Muscle layer of duodenum (tissue), 2 donors: ENCODE results near the gene CA5A.
"Not testable (repeated sequence)": the region's sequence is repeated elsewhere in the genome, so short reads cannot be mapped to it uniquely, and the experiment has no call there.

Experiments used
- H3K27ac ChIP-seq: one replicate; pipeline ENCODE4 v1.7.0; 2013; ENCODE audit warnings: mild to moderate bottlenecking, low read length
- H3K27me3 ChIP-seq: one replicate; pipeline ENCODE4 v1.7.0; 2013; ENCODE audit warnings: low read depth, mild to moderate bottlenecking, control low read depth, low read length
- H3K36me3 ChIP-seq, 2 donors: one replicate each; pipeline ENCODE4 v1.7.0; 2013; ENCODE audit warnings: low read length in 2 of 2, control low read depth in 1 of 2, mild to moderate bottlenecking in 1 of 2; ENCODE audit not compliant: insufficient read depth in 2 of 2, control insufficient read depth in 1 of 2
- H3K4me1 ChIP-seq, 2 donors: one replicate each; pipeline ENCODE4 v1.7.0; 2013; ENCODE audit warnings: low read length in 2 of 2, mild to moderate bottlenecking in 2 of 2, control low read depth in 1 of 2, moderate library complexity in 1 of 2; ENCODE audit not compliant: insufficient read depth in 2 of 2, control insufficient read depth in 1 of 2
- H3K4me3 ChIP-seq, 2 donors: one replicate each; pipeline ENCODE4 v1.7.0; 2013; ENCODE audit warnings: low read length in 2 of 2, low read depth in 1 of 2, mild to moderate bottlenecking in 1 of 2
- H3K9me3 ChIP-seq, 2 donors: one replicate each; pipeline ENCODE4 v1.7.0; 2013; ENCODE audit warnings: low read length in 2 of 2, control low read depth in 1 of 2, mild to moderate bottlenecking in 1 of 2; ENCODE audit not compliant: control insufficient read depth in 1 of 2
- donor health status: healthy.

The CA5A gene

GRCh38 chr16:87897521-87898505, 38.5 kb downstream of the CA5A start:
- H3K4me3 ChIP-seq, result no peak overlapping the region
- H3K27ac ChIP-seq, result no peak overlapping the region
- no peaks in the 10 kb centered on the region for H3K9me3 ChIP-seq
- no peaks in the 10 kb centered on the region for H3K27me3 ChIP-seq
- no peaks in the 10 kb centered on the region for H3K4me1 ChIP-seq
- H3K36me3 ChIP-seq, result no peaks in the 10 kb centered on the region

GRCh38 chr16:87896924-87897520, 39.3 kb downstream of the CA5A start:
- H3K27me3 ChIP-seq, H3K27ac ChIP-seq, H3K36me3 ChIP-seq, H3K9me3 ChIP-seq, H3K4me1 ChIP-seq, H3K4me3 ChIP-seq: not testable (repeated sequence)

GRCh38 chr16:87896176-87896890, 40.0 kb downstream of the CA5A start:
- not testable (repeated sequence) for H3K36me3 ChIP-seq, H3K4me1 ChIP-seq, H3K9me3 ChIP-seq, H3K27ac ChIP-seq, H3K27me3 ChIP-seq, H3K4me3 ChIP-seq

GRCh38 chr16:87895641-87896141, 40.6 kb downstream of the CA5A start:
- Histone ChIP-seq H3K27ac (no peak overlapping the region), H3K36me3 (no peaks in the 10 kb centered on the region), H3K4me3 (no peak overlapping the region), H3K4me1 (no peaks in the 10 kb centered on the region), H3K27me3 (no peaks in the 10 kb centered on the region), H3K9me3 (no peaks in the 10 kb centered on the region)

- not testable (repeated sequence) for H3K36me3 ChIP-seq, H3K9me3 ChIP-seq, H3K27me3 ChIP-seq, H3K4me3 ChIP-seq, H3K4me1 ChIP-seq, H3K27ac ChIP-seq
These were observed 42.3 kb downstream of the CA5A start for GRCh38 chr16:87894005-87894404.

- Histone ChIP-seq H3K36me3 (no peaks in the 10 kb centered on the region), H3K4me3 (no peak overlapping the region), H3K27ac (no peak overlapping the region), H3K9me3 (peaks cover 0 to 4% of the 10 kb centered on the region in 2 donors), H3K27me3 (no peaks in the 10 kb centered on the region), H3K4me1 (no peaks in the 10 kb centered on the region)
These were observed 44.6 kb downstream of the CA5A start for GRCh38 chr16:87891764-87892163.

- H3K9me3 ChIP-seq, H3K4me3 ChIP-seq, H3K36me3 ChIP-seq, H3K27me3 ChIP-seq, H3K27ac ChIP-seq, H3K4me1 ChIP-seq: not testable (repeated sequence)
These were observed 46.6 kb downstream of the CA5A start for GRCh38 chr16:87889762-87890161.

GRCh38 chr16:87888346-87888745, 48.0 kb downstream of the CA5A start:
- H3K36me3 ChIP-seq, H3K27me3 ChIP-seq, H3K27ac ChIP-seq, H3K9me3 ChIP-seq, H3K4me1 ChIP-seq, H3K4me3 ChIP-seq: not testable (repeated sequence)

- not testable (repeated sequence) for H3K4me3 ChIP-seq, H3K27ac ChIP-seq, H3K9me3 ChIP-seq
These were observed 48.4 kb downstream of the CA5A start for GRCh38 chr16:87887931-87888330.

GRCh38 chr16:87885371-87885967, 50.9 kb downstream of the CA5A start:
- H3K4me1 ChIP-seq, H3K36me3 ChIP-seq, H3K27me3 ChIP-seq, H3K4me3 ChIP-seq, H3K9me3 ChIP-seq, H3K27ac ChIP-seq: not testable (repeated sequence)

More at GRCh38 chr16:87887931-87888330, 48.4 kb downstream of the CA5A start:
- H3K36me3 ChIP-seq, H3K4me1 ChIP-seq, H3K27me3 ChIP-seq: not testable (repeated sequence)

GRCh38 chr16:87882436-87883019, 53.8 kb downstream of the CA5A start:
- no peak overlapping the region for H3K4me3 ChIP-seq
- no peak overlapping the region for H3K27ac ChIP-seq
- H3K9me3 ChIP-seq, result no peaks in the 10 kb centered on the region
- no peaks in the 10 kb centered on the region for H3K4me1 ChIP-seq
- no peaks in the 10 kb centered on the region for H3K36me3 ChIP-seq
- H3K27me3 ChIP-seq, result no peaks in the 10 kb centered on the region
